Measurements from ENCODE around the gene SLC35D1.
A peak's percentile ranks its signal among the peaks of the same experiment; 100 is the strongest.

SLC35D1 gene

DNA sequence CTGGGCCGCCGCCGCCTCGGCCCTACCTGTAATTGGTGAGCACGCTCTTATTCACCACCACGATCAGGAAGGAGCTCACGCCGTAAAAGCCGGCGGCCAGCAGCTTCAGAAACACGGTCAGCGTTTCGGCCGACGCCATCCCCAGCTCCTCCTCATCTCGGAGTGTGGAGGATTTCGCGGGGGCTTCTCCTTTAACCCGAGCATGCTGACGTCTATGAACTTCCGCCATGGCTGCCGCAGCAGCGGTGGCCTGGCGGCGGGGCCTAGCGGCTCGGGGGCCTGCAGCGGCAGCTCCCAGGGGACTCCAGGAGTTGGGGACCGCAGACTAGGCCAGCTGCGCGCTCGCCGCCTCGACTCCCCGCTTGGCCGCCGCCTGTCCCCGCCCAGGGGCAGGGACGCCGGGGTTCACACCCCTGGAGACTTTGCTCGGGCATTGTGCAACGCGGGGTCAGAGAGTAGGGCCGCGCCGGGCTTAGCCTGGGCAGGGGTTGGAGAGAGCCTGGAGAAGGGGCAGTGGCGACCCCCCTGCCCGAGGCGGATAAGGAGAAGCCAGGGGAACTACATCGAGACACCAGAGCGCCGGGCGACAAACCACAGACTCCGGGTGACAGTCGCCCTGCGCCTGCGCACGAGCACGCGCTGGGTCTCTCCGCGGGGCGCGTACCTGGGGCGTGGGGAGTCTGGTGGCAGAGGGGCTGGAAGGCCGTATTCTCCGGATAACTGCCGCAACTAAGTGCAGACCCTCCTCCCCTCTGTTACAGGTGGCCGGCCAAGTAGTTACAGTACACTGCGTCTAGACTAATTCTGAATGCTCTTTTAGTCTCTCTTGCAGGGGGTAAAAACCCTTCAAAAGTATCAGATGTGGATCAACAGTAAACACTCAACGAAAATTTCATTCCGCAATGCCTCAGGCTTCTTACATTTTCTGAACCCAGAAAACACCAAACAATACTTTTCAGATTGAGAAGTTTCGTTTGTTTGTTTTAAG, at the start of gene SLC35D1:
SLC35D1 (minus strand) TSS at position 364 of the 988 bp plus-strand sequence; CDS start at position 229, 135 bp downstream.
- peak; percentile 63 to 70 for DNase-seq (ENCODE audit: low read depth in 2 of 2)
- TF ChIP-seq, protein P1, sequence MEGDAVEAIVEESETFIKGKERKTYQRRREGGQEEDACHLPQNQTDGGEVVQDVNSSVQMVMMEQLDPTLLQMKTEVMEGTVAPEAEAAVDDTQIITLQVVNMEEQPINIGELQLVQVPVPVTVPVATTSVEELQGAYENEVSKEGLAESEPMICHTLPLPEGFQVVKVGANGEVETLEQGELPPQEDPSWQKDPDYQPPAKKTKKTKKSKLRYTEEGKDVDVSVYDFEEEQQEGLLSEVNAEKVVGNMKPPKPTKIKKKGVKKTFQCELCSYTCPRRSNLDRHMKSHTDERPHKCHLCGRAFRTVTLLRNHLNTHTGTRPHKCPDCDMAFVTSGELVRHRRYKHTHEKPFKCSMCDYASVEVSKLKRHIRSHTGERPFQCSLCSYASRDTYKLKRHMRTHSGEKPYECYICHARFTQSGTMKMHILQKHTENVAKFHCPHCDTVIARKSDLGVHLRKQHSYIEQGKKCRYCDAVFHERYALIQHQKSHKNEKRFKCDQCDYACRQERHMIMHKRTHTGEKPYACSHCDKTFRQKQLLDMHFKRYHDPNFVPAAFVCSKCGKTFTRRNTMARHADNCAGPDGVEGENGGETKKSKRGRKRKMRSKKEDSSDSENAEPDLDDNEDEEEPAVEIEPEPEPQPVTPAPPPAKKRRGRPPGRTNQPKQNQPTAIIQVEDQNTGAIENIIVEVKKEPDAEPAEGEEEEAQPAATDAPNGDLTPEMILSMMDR (IDR thresholded peaks at IDR 0.05; ENCODE audit: low read depth, low read length): no peak
- H3K4me3 ChIP-seq (replicated peaks in 1 of 2; ENCODE audit: low read depth in 2 of 2, low read length in 2 of 2): peak within 1 kb of the TSS; percentile 82 to 85

DNA sequence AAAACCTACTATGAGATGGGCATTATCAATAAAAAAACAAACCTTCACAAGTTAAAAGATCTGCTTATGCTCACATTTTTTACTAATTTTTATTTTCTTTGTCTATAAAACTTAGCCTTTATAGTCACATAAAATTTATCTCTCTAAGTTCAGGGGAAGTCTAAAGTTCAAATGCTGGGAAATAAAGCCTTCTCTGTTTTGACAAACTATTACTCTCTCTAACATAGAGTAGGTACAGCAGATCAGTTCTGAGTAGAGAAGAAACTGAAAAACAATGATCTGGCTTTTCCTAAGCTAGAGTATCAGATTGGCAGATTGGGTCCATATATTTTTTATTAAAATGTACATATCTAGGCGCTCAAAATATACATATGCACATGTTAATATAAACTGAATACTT, 49.6 kb upstream of the SLC35D1 start:
- no peak overlapping the region for H3K4me3 ChIP-seq (replicated peaks in 1 of 2; ENCODE audit: low read depth in 2 of 2, low read length in 2 of 2)
- DNase-seq (ENCODE audit: low read depth in 2 of 2): no peak
- TF ChIP-seq, protein P1 (IDR thresholded peaks at IDR 0.05; ENCODE audit: low read depth, low read length): no peak

DNA sequence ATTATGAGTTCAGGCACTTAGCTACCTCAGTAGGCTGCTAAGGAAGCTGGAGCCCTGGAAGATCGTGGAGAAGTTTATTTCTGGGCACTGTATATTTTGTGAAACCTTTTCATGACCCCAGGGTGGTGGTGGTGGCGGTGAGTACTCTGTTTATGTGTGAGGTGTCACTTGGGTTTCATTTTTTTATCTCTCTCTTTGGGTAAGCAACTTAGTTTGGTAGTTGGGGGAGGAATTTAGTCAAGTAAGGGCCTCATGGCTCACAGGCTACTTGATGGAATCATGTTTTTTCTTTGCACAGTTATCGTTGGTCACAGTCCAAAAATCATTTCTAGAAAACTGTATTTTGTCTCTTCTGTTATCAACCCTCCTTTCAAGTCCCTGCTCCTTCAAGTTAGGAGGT, 46.9 kb upstream of the SLC35D1 start:
- TF ChIP-seq, protein P1 (IDR thresholded peaks at IDR 0.05; ENCODE audit: low read depth, low read length): no peak
- no peak for DNase-seq (ENCODE audit: low read depth in 2 of 2)
- no peak overlapping the region for H3K4me3 ChIP-seq (replicated peaks in 1 of 2; ENCODE audit: low read depth in 2 of 2, low read length in 2 of 2)

DNA sequence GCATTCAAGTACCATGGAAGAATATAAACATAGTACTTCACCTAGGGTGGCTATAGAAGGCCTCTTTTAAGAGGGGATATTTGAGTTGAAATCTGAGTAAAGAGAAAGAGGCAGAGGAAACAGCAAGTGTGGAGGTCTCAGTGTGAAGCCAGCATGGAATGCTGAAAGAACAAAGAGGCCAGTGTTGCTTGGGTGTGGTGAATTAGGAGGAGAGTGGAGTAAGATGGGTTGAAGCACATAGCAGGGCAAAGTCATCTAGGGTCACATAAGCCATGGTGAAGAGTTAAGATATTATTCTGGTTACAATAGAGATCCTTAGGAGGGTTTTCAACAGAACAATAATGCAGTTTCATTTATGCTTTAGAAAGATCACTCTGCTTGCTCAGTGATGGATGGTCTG, 43.4 kb upstream of the SLC35D1 start:
- H3K4me3 ChIP-seq (replicated peaks in 1 of 2; ENCODE audit: low read depth in 2 of 2, low read length in 2 of 2): no peak overlapping the region
- TF ChIP-seq, protein P1 (IDR thresholded peaks at IDR 0.05; ENCODE audit: low read depth, low read length): no peak
- no peak for DNase-seq (ENCODE audit: low read depth in 2 of 2)

DNA sequence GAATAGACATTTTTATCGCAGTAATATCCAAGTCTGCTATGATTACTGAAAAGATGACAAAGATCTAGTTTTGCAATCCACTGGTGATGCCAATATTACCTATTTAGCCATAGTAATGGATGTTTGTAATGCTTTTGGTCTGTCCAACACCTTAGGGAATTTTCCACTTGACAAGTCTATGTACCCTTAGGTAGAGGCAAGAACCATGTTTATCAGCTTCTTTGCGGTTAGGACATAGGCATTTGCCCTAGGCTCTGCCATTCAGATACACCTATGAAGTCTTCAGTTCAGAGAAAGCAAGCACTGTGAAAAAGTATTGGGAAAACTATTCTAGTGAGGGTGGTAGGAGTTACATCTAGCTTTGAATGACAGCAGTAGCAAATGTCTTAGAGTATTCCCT, 40.2 kb upstream of the SLC35D1 start:
- no peak for DNase-seq (ENCODE audit: low read depth in 2 of 2)
- TF ChIP-seq, protein P1 (IDR thresholded peaks at IDR 0.05; ENCODE audit: low read depth, low read length): no peak
- no peak overlapping the region for H3K4me3 ChIP-seq (replicated peaks in 1 of 2; ENCODE audit: low read depth in 2 of 2, low read length in 2 of 2)

DNA sequence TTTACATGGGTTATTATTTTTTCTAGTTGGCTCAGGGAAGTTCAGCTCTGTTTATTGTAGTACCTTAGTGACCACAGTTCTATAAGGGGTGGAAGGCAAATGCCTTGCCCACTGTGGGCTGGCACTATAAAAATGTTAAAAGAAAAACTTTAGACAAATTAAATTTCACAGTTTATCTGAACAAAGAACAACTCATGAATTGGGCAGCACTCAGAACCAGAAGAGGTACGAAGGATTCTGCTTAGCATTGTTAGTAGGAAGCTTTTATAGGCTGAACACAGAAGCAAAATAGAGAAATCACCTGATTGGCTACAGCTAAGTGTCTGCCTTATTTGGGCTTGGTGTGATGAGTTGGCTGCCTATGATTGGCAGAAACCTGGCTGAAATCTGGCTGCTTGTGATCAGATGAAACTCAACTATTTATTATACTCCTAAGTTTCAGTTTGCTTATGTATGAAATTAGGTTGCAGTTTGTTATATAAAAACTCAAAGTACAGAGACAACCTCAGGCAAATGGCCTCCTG, 35.8 kb upstream of the SLC35D1 start:
- no peak overlapping the region for H3K4me3 ChIP-seq (replicated peaks in 1 of 2; ENCODE audit: low read depth in 2 of 2, low read length in 2 of 2)
- no peak for DNase-seq (ENCODE audit: low read depth in 2 of 2)
- TF ChIP-seq, protein P1 (IDR thresholded peaks at IDR 0.05; ENCODE audit: low read depth, low read length): no peak
